HEK293 (cell line): Measurements from ENCODE around the gene SSU72.

Experiments
- CTCF ChIP-seq: fragments of 450-650 bp; formaldehyde crosslinking; IDR thresholded peaks from 2 replicates; pipeline ENCODE4 v1.5.1; 2016; ENCODE audit warnings: missing biosample characterization, missing genetic modification characterization
- MZF1 ChIP-seq: fragments of 450-650 bp; formaldehyde crosslinking; IDR thresholded peaks from 2 replicates; pipeline ENCODE4 v1.5.1; 2017; ENCODE audit warnings: missing biosample characterization, missing genetic modification characterization, borderline replicate concordance
- PRDM4 ChIP-seq: fragments of 450-650 bp; formaldehyde crosslinking; IDR thresholded peaks from 2 replicates; pipeline ENCODE4 v1.5.1; 2017; ENCODE audit warnings: missing biosample characterization, missing genetic modification characterization
- ZBTB21 ChIP-seq: fragments of 450-650 bp; formaldehyde crosslinking; IDR thresholded peaks from 2 replicates; pipeline ENCODE4 v1.5.1; 2017; ENCODE audit warnings: missing biosample characterization, missing genetic modification characterization
- ZNF174 ChIP-seq: fragments of 450-650 bp; formaldehyde crosslinking; IDR thresholded peaks from 2 replicates; pipeline ENCODE4 v1.5.0; 2017; ENCODE audit warnings: missing biosample characterization, mild to moderate bottlenecking, missing genetic modification characterization
- ZNF362 ChIP-seq: fragments of 450-650 bp; formaldehyde crosslinking; IDR thresholded peaks from 2 replicates; pipeline ENCODE4 v1.5.1; 2016; ENCODE audit warnings: missing biosample characterization, missing genetic modification characterization
- ZNF513 ChIP-seq: fragments of 450-650 bp; IDR thresholded peaks from 2 replicates; pipeline ENCODE4 v1.5.1; 2018; ENCODE audit warnings: missing biosample characterization, missing genetic modification characterization

GRCh38 chr1:1559066-1559465, 15.6 kb downstream of the SSU72 start:
- TF ChIP-seq ZNF362 (tag by site-specific recombination) (no peak), ZBTB21 (no peak), CTCF (tag by site-specific recombination) (no peak), PRDM4 (no peak), MZF1 (tag by site-specific recombination) (no peak), ZNF513 (no peak), ZNF174 (tag by site-specific recombination) (no peak)
